ENCODE results near the gene CDC6.

- TF ChIP-seq CTCF (IDR thresholded peaks at IDR 0.05), result no peak
- TF ChIP-seq POLR2A (IDR thresholded peaks at IDR 0.05), result no peak
These were observed 9.8 kb downstream of the CDC6 start for GRCh38 chr17:40297511-40297910.

Measured in heart left ventricle (tissue), 13 donors.